ENCODE measurements around the gene CIAO3. TPM values are rescaled to one million over a fixed set of nuclear protein-coding genes. Genes with fewer than 3 reads are reported as not detected.

The CIAO3 gene
- total RNA-seq, 2 donors from 2014 or later: 41.4 to 43.3 TPM

GRCh38 chr16:780296-780695, 39.5 kb upstream of the CIAO3 start:
- Histone ChIP-seq H3K9me3 (ENCODE audit: control insufficient read depth, low read length) (no peaks in the 10 kb centered on the region), H3K36me3 (ENCODE audit: control insufficient read depth, insufficient read depth, low read length) (no peaks in the 10 kb centered on the region), H3K9ac (ENCODE audit: extremely low read depth, low read length, poor library complexity, severe bottlenecking) (no peak overlapping the region), H3K4me3 (ENCODE audit: low read length) (no peak overlapping the region), H3K27me3 (ENCODE audit: control insufficient read depth, insufficient read depth, low read length, poor library complexity, severe bottlenecking) (peaks cover 3% of the 10 kb centered on the region), H3K4me1 (ENCODE audit: control insufficient read depth, insufficient read depth, low read length) (no peaks in the 10 kb centered on the region), H3K27ac (ENCODE audit: low read depth, low read length) (no peak overlapping the region)
- WGBS, 2 experiments (ENCODE audit: insufficient coverage in 1 of 2, insufficient read length in 1 of 2): 87 to 92% methylated on average over 14 to 16 of the region's 16 CpGs
- H3K36me3 Mint-ChIP-seq (ENCODE audit: low read depth): peaks cover 2% of the 10 kb centered on the region
- H3K4me1 Mint-ChIP-seq: no peaks in the 10 kb centered on the region
- no peak for DNase-seq
- peaks cover 6% of the 10 kb centered on the region for H3K27me3 Mint-ChIP-seq (ENCODE audit: insufficient read depth)
- H3K4me3 Mint-ChIP-seq: no peak overlapping the region
- TF ChIP-seq, protein P1, sequence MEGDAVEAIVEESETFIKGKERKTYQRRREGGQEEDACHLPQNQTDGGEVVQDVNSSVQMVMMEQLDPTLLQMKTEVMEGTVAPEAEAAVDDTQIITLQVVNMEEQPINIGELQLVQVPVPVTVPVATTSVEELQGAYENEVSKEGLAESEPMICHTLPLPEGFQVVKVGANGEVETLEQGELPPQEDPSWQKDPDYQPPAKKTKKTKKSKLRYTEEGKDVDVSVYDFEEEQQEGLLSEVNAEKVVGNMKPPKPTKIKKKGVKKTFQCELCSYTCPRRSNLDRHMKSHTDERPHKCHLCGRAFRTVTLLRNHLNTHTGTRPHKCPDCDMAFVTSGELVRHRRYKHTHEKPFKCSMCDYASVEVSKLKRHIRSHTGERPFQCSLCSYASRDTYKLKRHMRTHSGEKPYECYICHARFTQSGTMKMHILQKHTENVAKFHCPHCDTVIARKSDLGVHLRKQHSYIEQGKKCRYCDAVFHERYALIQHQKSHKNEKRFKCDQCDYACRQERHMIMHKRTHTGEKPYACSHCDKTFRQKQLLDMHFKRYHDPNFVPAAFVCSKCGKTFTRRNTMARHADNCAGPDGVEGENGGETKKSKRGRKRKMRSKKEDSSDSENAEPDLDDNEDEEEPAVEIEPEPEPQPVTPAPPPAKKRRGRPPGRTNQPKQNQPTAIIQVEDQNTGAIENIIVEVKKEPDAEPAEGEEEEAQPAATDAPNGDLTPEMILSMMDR (conservative IDR thresholded peaks at IDR 0.05): no peak
- no peak overlapping the region for H3K27ac Mint-ChIP-seq
- H3K9me3 Mint-ChIP-seq: no peaks in the 10 kb centered on the region

DNA sequence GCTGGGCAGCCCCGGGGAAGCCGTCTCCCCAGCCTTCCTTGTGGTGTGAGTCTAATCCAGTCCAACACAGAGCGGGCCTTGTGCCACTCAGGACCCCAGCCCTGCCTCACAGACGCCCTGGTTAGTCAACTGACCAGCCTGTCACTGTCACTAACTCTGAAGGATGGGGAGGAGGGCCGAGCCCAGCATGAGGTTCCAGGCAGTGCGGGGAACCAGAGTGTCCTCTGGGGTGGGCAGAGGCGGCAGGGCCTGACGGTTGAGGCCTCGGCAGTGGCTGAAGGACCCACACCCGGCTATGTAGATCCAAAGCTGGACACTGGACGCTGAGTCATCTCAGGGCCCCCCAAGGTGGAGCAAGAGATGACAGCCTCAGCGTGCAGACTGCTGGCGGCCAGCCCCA, 38.8 kb upstream of the CIAO3 start:
- TF ChIP-seq, protein P1 (conservative IDR thresholded peaks at IDR 0.05): no peak
- H3K4me3 Mint-ChIP-seq: no peak overlapping the region
- Histone ChIP-seq H3K4me3 (ENCODE audit: low read length) (no peak overlapping the region), H3K27me3 (ENCODE audit: control insufficient read depth, insufficient read depth, low read length, poor library complexity, severe bottlenecking) (peaks cover 3% of the 10 kb centered on the region), H3K27ac (ENCODE audit: low read depth, low read length) (no peak overlapping the region), H3K9me3 (ENCODE audit: control insufficient read depth, low read length) (no peaks in the 10 kb centered on the region), H3K9ac (ENCODE audit: extremely low read depth, low read length, poor library complexity, severe bottlenecking) (no peak overlapping the region), H3K36me3 (ENCODE audit: control insufficient read depth, insufficient read depth, low read length) (no peaks in the 10 kb centered on the region), H3K4me1 (ENCODE audit: control insufficient read depth, insufficient read depth, low read length) (no peaks in the 10 kb centered on the region)
- peaks cover 6% of the 10 kb centered on the region for H3K27me3 Mint-ChIP-seq (ENCODE audit: insufficient read depth)
- H3K27ac Mint-ChIP-seq: no peak overlapping the region
- no peaks in the 10 kb centered on the region for H3K36me3 Mint-ChIP-seq (ENCODE audit: low read depth)
- DNase-seq: no peak
- 78 to 85% methylated on average over 6 to 13 of the region's 13 CpGs for WGBS, 2 experiments (ENCODE audit: insufficient coverage in 1 of 2, insufficient read length in 1 of 2)
- H3K9me3 Mint-ChIP-seq: no peaks in the 10 kb centered on the region
- H3K4me1 Mint-ChIP-seq: no peaks in the 10 kb centered on the region

DNA sequence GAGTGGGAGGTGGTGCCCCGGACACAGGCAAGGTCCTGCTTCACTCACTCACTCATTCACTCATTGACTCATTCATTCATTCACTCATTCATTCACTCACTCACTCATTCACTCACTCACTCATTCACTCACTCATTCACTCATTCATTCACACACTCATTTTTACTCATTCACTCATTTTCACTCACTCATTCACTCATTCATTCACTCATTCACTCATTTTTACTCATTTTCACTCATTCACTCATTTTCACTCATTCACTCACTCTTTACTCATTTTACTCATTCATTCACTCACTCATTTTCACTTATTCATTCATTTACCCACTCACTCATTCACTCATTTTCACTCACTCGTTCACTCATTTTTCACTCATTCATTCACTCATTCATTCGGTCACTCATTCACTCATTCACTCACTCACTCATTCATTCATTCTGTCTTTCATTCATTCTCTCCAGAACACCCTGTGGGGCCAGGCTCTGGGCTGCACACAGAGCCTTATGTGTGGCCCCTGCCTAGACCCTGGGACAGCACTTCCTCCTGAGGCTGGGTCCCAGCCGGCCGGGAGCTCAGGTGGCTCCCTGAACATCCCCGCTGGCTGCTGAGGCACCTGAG, 38.2 kb upstream of the CIAO3 start:
- no peaks in the 10 kb centered on the region for H3K36me3 Mint-ChIP-seq (ENCODE audit: low read depth)
- no peak for DNase-seq
- no peak overlapping the region for H3K27ac ChIP-seq (ENCODE audit: low read depth, low read length)
- peaks cover 6% of the 10 kb centered on the region for H3K27me3 Mint-ChIP-seq (ENCODE audit: insufficient read depth)
- peaks cover 3% of the 10 kb centered on the region for H3K27me3 ChIP-seq (ENCODE audit: control insufficient read depth, insufficient read depth, low read length, poor library complexity, severe bottlenecking)
- no peak overlapping the region for H3K27ac Mint-ChIP-seq
- 86 to 93% methylated on average over 6 of the region's 6 CpGs for WGBS, 2 experiments (ENCODE audit: insufficient coverage in 1 of 2, insufficient read length in 1 of 2)
- H3K4me1 ChIP-seq (ENCODE audit: control insufficient read depth, insufficient read depth, low read length): no peaks in the 10 kb centered on the region
- no peaks in the 10 kb centered on the region for H3K9me3 ChIP-seq (ENCODE audit: control insufficient read depth, low read length)
- H3K4me1 Mint-ChIP-seq: no peaks in the 10 kb centered on the region
- H3K9ac ChIP-seq (ENCODE audit: extremely low read depth, low read length, poor library complexity, severe bottlenecking): no peak overlapping the region
- no peaks in the 10 kb centered on the region for H3K36me3 ChIP-seq (ENCODE audit: control insufficient read depth, insufficient read depth, low read length)
- H3K4me3 ChIP-seq (ENCODE audit: low read length): no peak overlapping the region
- no peak overlapping the region for H3K4me3 Mint-ChIP-seq
- no peaks in the 10 kb centered on the region for H3K9me3 Mint-ChIP-seq
- TF ChIP-seq, protein P1 (conservative IDR thresholded peaks at IDR 0.05): no peak
